ENCODE measurements around the gene MTHFSD. TPM values are rescaled to one million over a fixed set of nuclear protein-coding genes. Genes with fewer than 3 reads are reported as not detected.

The MTHFSD gene
- total and polyA plus RNA-seq, 2 of the 8 experiments (the other 6 are each of a cell fraction or from before 2014, with no cell fraction given): 7.1 to 9.8 TPM

GRCh38 chr16:86508947-86509758 is 45.9 kb downstream of the MTHFSD start (continued):
- TF ChIP-seq SRF (IDR thresholded peaks at IDR 0.05; ENCODE audit: low read depth, low read length): no peak
- TF ChIP-seq JUND (IDR thresholded peaks at IDR 0.05; ENCODE audit: low read length): no peak
- no peak for TF ChIP-seq E2F6 (IDR thresholded peaks at IDR 0.05)
- TF ChIP-seq KDM4A (IDR thresholded peaks at IDR 0.05; ENCODE audit: low read depth, low read length, severe bottlenecking): no peak

All from H1 (cell line).